MCF 10A (cell line): Measurements from ENCODE around the gene DDX31. TPM values are rescaled to one million over a fixed set of nuclear protein-coding genes. Genes with fewer than 3 reads are reported as not detected.
A peak's percentile ranks its signal among the peaks of the same experiment; 100 is the strongest.

ENCODE experiments used
- BruUV-seq: library from RNA; stranded (reverse); fragments of 400-500 nt; replicated peaks from 2 replicates; lab custom pipeline; 2021; lab: Mats Ljungman, UMichigan
- CTCF ChIA-PET: fragments of 300-600 bp; sonication (Branson Sonifier 250); formaldehyde crosslinking; extraction: SDS; loops from one replicate; lab custom pipeline; 2021; ENCODE audit warnings: antibody characterized with exemption, inconsistent platforms; lab: Yijun Ruan, JAX
- POLR2A ChIA-PET: fragments of 300-600, 350-650 bp; sonication (Branson Sonifier 250); formaldehyde crosslinking; extraction: SDS; loops from one replicate; lab custom pipeline; 2020; ENCODE audit warnings: antibody characterized with exemption, inconsistent platforms; lab: Yijun Ruan, JAX
- DNase-seq: peaks from one replicate; pipeline ENCODE4 v3.0.0-alpha.2; 2018; ENCODE audit not compliant: unreplicated experiment
- H3K27ac Mint-ChIP-seq: one replicate; pipeline ENCODE4 v1.8.0; 2022; ENCODE audit warnings: mild to moderate bottlenecking, low read depth, mixed read lengths; ENCODE audit not compliant: unreplicated experiment
- H3K27me3 Mint-ChIP-seq: one replicate; pipeline ENCODE4 v1.8.0; 2022; ENCODE audit warnings: mixed read lengths; ENCODE audit not compliant: insufficient read depth, unreplicated experiment
- H3K36me3 Mint-ChIP-seq: one replicate; pipeline ENCODE4 v1.8.0; 2022; ENCODE audit warnings: mild to moderate bottlenecking, moderate library complexity, mixed read lengths; ENCODE audit not compliant: insufficient read depth, unreplicated experiment
- H3K4me1 Mint-ChIP-seq: one replicate; pipeline ENCODE4 v1.8.0; 2022; ENCODE audit warnings: mixed read lengths; ENCODE audit not compliant: insufficient read depth, unreplicated experiment
- H3K4me3 Mint-ChIP-seq: one replicate; pipeline ENCODE4 v1.8.0; 2022; ENCODE audit warnings: mild to moderate bottlenecking, moderate library complexity, mixed read lengths; ENCODE audit not compliant: unreplicated experiment
- H3K9me3 Mint-ChIP-seq: one replicate; pipeline ENCODE4 v1.8.0; 2022; ENCODE audit warnings: mixed read lengths; ENCODE audit not compliant: unreplicated experiment
- intact Hi-C: fragments of 100-400 bp; cut with micrococcal nuclease; formaldehyde crosslinking; loops from 2 replicates; pipeline ENCODE4 v1.14.1; 2022
- total RNA-seq: library from RNA; stranded (reverse); gene quantifications from 2 replicates; pipeline ENCODE4 v1.2.3, GENCODE V29; 2022
- TF ChIP-seq, protein P1 (sequence below): fragments of 200-600 bp; IDR thresholded peaks from one replicate; pipeline ENCODE4 v1.8.0; 2022; ENCODE audit warnings: antibody characterized with exemption, mild to moderate bottlenecking; ENCODE audit not compliant: unreplicated experiment

The DDX31 gene
- total RNA-seq, 1 experiment from 2014 or later: 28.8 TPM

DNA sequence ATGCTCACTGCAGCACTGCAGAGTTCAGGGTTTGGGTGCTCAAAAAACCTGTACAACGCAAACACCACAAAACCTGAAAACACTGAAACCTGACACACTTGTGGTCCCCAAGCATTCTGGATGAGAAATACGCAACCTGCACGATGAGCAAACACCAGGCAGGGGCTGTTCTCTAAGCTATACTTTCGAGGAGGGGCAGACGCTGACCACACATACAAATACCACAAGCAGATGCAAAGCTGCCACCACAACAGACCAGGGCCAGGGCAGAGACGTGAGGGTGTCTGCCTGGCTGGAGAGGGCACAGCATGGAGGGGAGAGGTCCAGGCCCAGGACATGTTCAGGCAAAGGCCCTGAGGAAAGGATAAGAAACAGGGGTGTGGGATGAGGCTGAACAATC lies 64.4 kb downstream of the DDX31 start:
- CTCF ChIA-PET: interaction anchor here (1.5 kb wide), 1 partner anchor 45 kb away, joined by 5 read pairs; no protein-coding TSS in a partner anchor
- H3K4me1 Mint-ChIP-seq: peaks cover 5% of the 10 kb centered on the region

DNA sequence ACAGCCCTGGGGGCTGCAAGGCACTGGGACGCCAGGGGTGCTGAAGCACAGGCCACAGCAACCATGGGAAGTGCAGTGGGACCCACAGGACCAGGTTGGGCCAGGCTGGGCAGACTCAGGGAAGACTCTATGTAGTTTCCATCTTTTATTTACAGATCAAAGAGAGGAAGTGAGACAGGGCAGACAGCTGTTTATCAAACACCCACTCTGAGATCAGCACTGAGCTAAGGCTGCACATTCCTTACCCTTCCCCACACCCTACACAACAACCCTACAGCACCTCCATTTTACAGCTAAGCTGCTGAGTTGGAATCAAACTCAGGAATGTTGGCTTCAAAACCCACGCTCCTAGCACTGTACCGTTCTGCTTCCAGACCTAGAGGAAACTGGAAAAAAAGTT lies 67.6 kb downstream of the DDX31 start:
- TF ChIP-seq, protein P1, sequence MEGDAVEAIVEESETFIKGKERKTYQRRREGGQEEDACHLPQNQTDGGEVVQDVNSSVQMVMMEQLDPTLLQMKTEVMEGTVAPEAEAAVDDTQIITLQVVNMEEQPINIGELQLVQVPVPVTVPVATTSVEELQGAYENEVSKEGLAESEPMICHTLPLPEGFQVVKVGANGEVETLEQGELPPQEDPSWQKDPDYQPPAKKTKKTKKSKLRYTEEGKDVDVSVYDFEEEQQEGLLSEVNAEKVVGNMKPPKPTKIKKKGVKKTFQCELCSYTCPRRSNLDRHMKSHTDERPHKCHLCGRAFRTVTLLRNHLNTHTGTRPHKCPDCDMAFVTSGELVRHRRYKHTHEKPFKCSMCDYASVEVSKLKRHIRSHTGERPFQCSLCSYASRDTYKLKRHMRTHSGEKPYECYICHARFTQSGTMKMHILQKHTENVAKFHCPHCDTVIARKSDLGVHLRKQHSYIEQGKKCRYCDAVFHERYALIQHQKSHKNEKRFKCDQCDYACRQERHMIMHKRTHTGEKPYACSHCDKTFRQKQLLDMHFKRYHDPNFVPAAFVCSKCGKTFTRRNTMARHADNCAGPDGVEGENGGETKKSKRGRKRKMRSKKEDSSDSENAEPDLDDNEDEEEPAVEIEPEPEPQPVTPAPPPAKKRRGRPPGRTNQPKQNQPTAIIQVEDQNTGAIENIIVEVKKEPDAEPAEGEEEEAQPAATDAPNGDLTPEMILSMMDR: no peak
- H3K27ac Mint-ChIP-seq: no peak overlapping the region
- H3K4me3 Mint-ChIP-seq: no peak overlapping the region
- BruUV-seq: no TSS peak
- ChIA-PET CTCF (interaction anchor here (0.6 kb wide), 2 partner anchors 39 to 432 kb away, joined by 3 to 4 read pairs; no protein-coding TSS in a partner anchor), POLR2A (no interaction called here)
- DNase-seq: no peak
- H3K9me3 Mint-ChIP-seq: no peaks in the 10 kb centered on the region
- H3K27me3 Mint-ChIP-seq: no peaks in the 10 kb centered on the region
- peaks cover 5% of the 10 kb centered on the region for H3K4me1 Mint-ChIP-seq
- peaks cover 40% of the 10 kb centered on the region for H3K36me3 Mint-ChIP-seq
- intact Hi-C loops: no loop called here

More for the DNA sequence above, 64.4 kb downstream of the DDX31 start:
- H3K9me3 Mint-ChIP-seq: no peaks in the 10 kb centered on the region
- H3K4me3 Mint-ChIP-seq: no peak overlapping the region
- no TSS peak for BruUV-seq
- no peak for DNase-seq
- peak overlapping the region; percentile 94 for H3K27ac Mint-ChIP-seq
- TF ChIP-seq, protein P1: no peak
- POLR2A ChIA-PET: interaction anchor here (1.6 kb wide), 1 partner anchor 26 kb away, joined by 3 read pairs; no protein-coding TSS in a partner anchor
- intact Hi-C loops: no loop called here
- H3K27me3 Mint-ChIP-seq: no peaks in the 10 kb centered on the region
- H3K36me3 Mint-ChIP-seq: peaks cover 49% of the 10 kb centered on the region

DNA sequence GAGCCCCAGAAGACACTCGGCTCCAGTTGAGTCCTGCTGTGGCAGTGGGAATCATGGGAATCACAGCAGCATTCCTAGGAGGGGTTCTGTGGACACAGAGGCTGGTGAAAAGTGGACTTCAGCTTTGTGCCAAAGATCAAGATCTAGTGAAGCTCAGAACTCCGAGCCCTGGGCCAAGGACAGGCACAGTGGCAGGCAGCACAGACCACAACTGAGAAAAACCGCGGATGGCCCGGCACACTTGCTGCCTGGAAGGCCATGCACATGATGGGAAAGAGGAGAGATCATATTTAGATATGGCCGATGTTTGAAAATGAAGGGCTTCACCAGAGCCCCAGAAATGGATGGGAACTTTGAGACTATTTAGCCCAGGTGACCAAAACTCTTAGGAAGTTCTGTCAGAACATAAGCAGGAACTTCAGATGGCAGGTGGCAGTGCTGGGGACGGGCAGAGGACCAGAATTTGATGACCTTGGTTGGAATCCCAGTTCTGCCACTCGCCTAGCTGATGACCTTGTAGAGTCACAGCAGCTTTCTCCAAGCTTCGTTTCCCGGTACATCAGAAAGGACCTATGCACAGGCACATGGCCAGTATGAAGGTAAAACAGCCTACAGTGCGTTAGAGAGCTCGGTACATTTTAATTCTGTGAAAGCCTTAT lies 69.3 kb downstream of the DDX31 start:
- no peaks in the 10 kb centered on the region for H3K27me3 Mint-ChIP-seq
- DNase-seq: no peak
- no TSS peak for BruUV-seq
- CTCF ChIA-PET: interaction anchor here (0.5 to 0.6 kb wide), 3 partner anchors 250 to 589 kb away, joined by 3 read pairs; no protein-coding TSS in a partner anchor
- POLR2A ChIA-PET: no interaction called here
- intact Hi-C loops: no loop called here
- H3K36me3 Mint-ChIP-seq: peaks cover 41% of the 10 kb centered on the region
- TF ChIP-seq, protein P1: no peak
- peaks cover under 1% of the 10 kb centered on the region for H3K4me1 Mint-ChIP-seq
- no peak overlapping the region for H3K27ac Mint-ChIP-seq
- no peaks in the 10 kb centered on the region for H3K9me3 Mint-ChIP-seq
- no peak overlapping the region for H3K4me3 Mint-ChIP-seq

DNA sequence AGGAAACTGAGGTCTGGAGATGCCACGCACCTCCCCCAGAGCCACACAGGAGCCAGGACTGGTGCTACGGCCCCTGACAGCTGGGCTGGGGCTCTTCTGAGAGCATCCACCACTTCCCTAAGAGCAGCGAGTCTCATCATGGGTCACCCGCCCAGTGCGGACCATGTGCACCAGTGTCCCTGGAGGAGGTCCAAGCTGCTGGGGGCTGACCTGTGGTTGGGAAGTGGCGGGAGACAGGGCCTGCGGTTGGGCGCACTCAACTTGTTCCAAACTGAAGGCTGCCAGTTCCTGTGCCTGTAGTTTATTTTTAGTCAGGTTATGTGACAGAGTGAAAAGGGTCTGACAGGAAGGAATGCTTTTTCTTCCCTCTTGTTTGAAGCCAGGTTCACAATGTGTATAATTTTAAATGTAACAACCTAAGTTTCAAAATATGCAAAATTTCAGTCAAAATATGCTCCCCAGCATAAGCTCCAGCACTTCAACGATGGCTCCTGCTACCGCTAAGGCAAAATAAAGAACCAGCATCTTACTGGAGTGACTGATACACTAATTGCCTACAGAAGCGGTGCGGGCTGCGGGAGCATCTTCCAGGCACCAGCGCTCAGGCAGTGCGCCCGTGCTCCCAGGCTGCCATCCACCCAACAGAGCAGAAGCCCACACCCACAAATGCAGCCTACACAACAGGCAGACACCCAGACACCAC lies 72.6 kb downstream of the DDX31 start:
- ChIA-PET POLR2A (interaction anchor here (0.6 kb wide), 1 partner anchor 90 kb away, joined by 3 read pairs; no protein-coding TSS in a partner anchor), CTCF (no interaction called here)
- Mint-ChIP-seq H3K27me3 (no peaks in the 10 kb centered on the region), H3K4me3 (no peak overlapping the region), H3K36me3 (peaks cover 62% of the 10 kb centered on the region), H3K27ac (no peak overlapping the region), H3K9me3 (no peaks in the 10 kb centered on the region), H3K4me1 (no peaks in the 10 kb centered on the region)
- TF ChIP-seq, protein P1: no peak
- no peak for DNase-seq
- BruUV-seq: no TSS peak
- intact Hi-C loops: no loop called here
